COLO668 (cell line): ENCODE data around the gene VIPR2.

ENCODE experiments used
- DNase-seq: peaks from one replicate; lab custom pipeline; 2025; ENCODE audit not compliant: unreplicated experiment; lab: John Stamatoyannopoulos, UW

VIPR2 gene

GRCh38 chr7:159121476-159121875 is 23.2 kb downstream of the VIPR2 start:
- no peak for DNase-seq

- DNase-seq = no peak
Measured at GRCh38 chr7:159121068-159121467, 23.6 kb downstream of the VIPR2 start.

DNA sequence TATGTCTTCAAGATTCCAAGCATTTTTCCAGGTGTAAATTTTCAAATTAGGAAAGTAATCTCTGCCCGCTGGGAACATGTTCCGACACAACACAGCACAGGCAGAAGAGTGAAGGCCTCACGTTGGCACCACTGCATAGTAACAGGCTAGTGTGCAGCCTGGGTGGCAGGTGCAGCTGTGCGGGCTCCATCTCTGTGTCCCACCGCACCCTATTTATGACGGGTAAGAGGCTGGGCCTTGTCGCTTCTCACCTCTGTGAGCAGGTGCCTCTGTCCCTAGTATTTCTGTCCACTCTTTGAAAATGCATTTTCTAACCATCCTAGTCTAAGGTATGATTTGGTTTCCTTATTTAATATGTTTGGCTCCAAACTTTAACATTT is 24.1 kb downstream of the VIPR2 start:
- DNase-seq = no peak

DNA sequence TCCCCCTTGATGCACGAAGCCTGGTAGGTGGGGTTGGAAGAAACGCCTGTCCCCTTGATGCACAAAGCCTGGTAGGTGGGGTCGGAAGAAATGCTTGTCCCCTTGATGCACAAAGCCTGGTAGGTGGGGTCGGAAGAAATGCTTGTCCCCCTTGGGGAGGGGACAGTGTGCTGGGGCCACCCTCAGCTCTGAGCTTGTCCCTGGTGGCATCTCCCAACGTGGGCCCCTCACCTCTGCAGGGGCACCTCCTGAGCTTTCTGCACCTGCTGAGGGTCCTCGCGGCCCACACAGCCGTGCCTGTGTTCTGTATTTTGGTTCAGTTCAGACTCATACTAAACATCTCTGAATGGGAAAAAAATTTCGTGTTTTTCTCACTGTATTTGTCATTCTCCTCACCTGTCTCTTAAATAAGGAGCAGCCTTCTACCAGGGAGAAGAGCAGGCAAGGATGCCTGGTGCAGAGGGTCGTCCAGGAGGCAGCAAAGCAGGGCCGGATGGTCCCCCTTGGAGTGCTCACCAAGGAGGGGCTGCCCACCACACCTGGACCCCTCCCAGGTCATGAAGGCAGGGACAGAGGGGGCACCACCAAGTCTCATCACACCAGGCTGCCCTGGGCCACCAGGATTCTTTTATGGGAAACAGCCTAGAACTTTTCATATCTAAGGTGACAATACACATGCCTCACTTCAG is 24.7 kb downstream of the VIPR2 start:
- no peak for DNase-seq

DNA sequence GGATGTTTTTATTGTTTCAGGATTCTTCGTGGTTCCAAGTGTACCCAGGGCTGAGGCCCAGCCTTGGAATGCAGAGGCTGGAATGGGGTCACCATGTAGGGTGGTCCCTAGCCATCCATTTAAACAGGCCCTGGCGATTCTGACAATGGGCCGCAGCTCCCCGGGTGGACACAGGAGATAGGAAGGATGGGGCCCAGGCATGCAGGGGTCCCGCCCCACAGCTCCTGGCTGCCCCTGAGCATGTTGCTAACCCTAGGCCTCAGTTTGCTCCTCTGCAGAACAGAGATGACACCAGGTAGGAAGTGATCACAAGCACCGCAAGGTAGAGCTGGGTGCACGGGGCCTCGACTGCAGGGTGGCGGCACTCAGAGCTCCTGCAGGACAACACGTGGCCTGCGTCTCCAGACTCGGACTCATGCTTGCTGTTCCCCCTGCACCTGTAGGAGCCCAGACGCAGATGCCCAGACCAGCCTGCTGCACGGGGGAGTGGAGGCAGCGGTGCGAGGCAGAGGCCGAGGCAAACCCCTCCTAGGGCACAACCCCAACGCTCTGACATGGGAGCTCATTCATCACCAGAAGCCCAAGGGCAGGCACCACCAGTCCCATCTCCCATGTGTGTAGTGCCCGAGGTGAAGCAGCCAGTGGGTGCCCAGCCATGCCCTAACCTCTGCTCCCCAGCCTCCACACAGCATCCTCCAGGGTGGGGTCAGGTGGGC is 25.5 kb downstream of the VIPR2 start:
- DNase-seq = no peak

- DNase-seq = no peak
Measured at GRCh38 chr7:159118623-159119022, 26.0 kb downstream of the VIPR2 start.

GRCh38 chr7:159118197-159118595 is 26.5 kb downstream of the VIPR2 start:
- no peak for DNase-seq

DNA sequence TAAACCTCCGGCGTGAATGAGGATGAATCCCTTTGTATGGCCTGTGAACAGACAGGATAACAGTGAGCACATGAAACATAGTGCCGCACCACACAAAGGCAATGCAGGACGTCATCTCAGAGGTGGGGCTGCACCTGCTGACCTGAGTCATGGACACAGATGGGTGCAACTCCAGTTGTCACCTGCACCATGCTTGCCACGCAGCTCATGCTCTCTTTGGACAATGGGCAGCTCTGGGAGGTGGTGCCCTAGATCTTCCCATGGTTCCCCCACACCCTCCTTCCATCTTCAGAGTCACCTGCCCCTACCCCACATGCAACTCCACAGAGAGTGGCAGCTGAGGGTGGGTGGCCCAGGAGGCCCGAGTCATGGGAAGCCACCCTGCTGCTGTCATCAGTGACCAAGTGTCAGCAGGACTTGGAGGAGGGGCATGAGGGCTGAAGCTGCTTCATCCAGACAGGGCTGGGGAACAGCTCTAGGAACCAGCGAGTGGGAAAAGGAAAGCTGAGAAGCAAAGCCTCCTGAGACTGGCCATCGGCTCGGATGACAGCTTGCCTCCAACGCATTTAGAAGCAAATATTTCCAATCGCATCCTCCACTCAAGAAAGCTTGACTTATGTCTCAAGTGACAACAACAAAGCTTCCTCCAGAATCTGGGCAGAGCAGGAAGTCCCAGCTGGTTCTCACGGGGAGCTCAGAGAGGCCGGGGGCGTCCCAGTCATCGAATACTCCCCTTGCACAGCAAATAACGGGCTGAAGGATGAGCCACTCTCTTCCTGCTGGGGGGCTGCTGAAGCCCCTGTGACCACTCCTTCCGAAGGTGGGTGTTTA is 27.1 kb downstream of the VIPR2 start:
- DNase-seq = peak; percentile 39

GRCh38 chr7:159116581-159117339 is 27.9 kb downstream of the VIPR2 start:
- DNase-seq = no peak

DNA sequence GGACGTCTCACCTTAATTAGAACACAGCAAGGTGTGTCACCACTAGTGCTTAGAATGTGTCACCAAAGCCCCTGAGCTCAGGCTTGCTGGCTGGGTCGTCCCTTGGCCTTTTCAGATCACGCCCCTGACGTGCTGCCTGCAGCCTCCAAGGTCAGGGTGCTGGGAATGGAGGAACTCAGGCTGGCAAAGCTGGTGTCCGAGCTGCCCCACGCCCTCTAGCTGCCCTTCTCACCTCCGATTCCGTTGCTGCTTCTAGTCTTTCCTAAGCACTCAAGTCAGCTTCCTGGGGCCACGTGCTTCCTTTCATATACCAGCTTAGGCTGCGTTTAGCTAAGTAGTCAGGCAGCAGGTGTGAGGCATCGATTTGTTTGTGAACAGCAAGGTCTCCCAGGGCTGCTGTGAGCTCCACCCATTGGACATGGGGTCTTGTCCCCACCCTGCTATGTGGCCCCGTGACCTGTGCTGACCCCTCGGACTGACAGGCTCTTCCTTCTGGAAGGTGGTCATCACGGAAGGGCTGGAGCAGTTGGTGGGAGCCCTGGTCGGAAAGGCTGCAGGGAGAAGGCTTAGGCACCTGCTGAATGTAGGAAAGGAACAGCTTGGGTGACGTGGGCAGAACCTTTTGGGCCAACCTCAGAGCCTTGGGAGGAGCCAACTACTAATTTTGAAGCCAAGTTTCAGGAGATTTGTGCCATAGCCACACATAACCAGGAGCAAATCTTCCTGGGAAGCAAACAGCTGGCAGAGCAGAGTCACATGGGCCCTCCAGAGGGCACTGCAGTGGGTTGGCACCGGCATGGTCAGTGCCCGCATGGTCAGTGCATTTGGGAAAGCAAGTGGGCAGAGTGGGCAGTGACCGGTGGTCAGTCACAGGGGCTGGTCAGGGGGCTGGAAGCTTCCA is 28.8 kb downstream of the VIPR2 start:
- DNase-seq = peak; percentile 62

DNA sequence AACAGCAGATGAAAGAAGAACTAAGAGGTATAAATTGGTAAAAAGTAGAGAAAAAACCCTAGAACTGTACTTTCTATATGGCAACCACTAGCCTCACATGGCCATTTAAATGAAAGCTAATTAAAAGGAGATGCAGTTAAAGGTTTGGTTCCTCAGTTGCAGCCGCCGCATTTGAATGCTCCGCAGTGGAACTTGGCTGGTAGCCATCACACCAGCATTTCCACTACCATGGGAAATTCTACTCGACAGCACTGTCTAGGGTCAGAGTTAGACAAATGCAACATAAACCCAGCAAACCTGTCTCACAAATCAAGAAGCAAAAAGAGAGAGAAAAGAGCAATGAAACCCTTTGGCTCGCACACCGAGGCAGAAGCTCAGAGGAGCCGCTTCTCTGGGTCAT is 29.7 kb downstream of the VIPR2 start:
- DNase-seq = no peak

GRCh38 chr7:159114096-159114495 is 30.6 kb downstream of the VIPR2 start:
- DNase-seq = no peak

GRCh38 chr7:159113056-159113455 is 31.6 kb downstream of the VIPR2 start:
- no peak for DNase-seq

DNA sequence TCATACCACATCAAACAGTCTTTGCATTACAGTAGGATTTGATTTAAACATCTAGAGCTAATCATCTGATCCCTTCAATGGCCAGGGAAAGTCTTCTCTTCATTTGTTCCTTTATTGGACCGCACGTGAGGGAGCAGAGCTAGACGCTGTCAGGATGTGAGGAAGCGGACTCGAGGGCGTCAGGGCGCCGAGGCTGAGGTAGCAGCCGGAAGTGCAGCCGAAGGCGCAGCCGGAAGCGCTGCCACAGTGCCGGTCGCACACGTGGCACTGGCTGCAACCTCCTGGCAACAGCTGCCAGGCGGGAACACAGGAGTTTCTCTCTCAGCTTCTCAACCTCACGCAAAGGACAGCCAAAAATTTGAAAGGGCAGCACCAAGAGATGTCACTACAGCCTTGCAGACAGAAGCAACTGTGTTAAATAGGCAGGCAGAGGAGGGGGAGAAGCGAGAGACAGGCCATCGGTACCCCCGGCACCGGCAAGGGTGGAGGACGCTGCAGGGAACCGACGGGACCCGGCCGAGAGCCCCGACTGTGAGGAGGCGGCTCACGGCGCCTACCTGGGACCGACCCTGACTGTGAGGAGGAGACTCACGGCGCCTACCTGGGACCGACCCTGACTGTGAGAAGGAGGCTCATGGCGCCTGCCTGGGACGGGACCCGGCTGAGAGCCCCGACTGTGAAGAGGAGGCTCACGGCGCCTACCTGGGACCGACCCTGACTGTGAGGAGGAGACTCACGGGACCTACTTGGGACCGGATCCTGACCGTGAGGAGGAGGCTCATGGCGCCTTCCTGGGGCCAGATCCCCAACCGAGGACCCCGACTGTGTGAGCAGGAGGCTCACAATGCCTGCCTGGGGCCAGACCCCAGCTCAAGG is 32.3 kb downstream of the VIPR2 start:
- no peak for DNase-seq

DNA sequence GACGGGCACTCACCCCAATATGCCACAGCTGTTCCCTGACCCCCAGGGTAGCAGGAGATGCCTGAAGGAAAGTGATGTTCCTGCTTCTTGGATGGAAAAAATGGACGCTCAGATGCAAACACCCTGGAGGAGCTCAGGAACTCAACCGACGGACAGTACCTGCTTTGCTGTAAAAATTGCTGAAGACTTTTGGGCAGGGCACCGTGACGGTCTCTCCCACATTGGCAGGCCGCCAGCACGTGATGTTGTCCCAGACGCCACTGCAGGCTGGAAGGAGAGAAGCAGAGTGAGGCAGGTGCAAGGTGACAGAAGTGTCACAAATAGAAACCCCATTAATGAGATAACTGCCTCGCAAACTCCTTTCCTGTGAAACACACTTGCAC is 35.0 kb downstream of the VIPR2 start:
- peak; percentile 86 for DNase-seq

- DNase-seq = no peak
Measured at GRCh38 chr7:159108941-159109652, 35.6 kb downstream of the VIPR2 start.

- DNase-seq = no peak
Measured at GRCh38 chr7:159108491-159108890, 36.2 kb downstream of the VIPR2 start.

- DNase-seq = peak; percentile 64
Measured at GRCh38 chr7:159107161-159107892, 37.3 kb downstream of the VIPR2 start.
